HEK293 (cell line): ENCODE data around the gene SSBP3.

Experiments used
- CTCF ChIA-PET: fragments of 350-600 bp; formaldehyde crosslinking; extraction: SDS; loops from one replicate; lab custom pipeline; 2021; ENCODE audit warnings: antibody characterized with exemption; lab: Yijun Ruan, JAX
- POLR2A ChIA-PET: fragments of 300-600 bp; formaldehyde crosslinking; extraction: SDS; loops from one replicate; lab custom pipeline; 2020; ENCODE audit warnings: antibody characterized with exemption, inconsistent platforms; lab: Yijun Ruan, JAX
- H3K27ac ChIP-seq: fragments of 200-500 bp; sonication (Bioruptor generic); 2 replicates; pipeline ENCODE4 v1.5.1; 2014; ENCODE audit warnings: low read depth, low read length, control low read depth, inconsistent platforms; ENCODE audit errors: extremely low read depth
- H3K36me3 ChIP-seq, 2 experiments: fragments of 200-500 bp in 1 of 2; sonication (Bioruptor generic) in 1 of 2; 1 replicate in 1 of 2; 2 replicates in 1 of 2; pipeline ENCODE4 v1.5.1; 2014 to 2017; ENCODE audit warnings: inconsistent platforms in 2 of 2, low read length in 2 of 2; ENCODE audit not compliant: control insufficient read depth in 2 of 2, insufficient read depth in 1 of 2
- H3K4me1 ChIP-seq: fragments of 200-500 bp; sonication (Bioruptor generic); 2 replicates; pipeline ENCODE4 v1.5.1; 2014; ENCODE audit warnings: mild to moderate bottlenecking, low read length, inconsistent platforms; ENCODE audit not compliant: control insufficient read depth, insufficient read depth
- H3K4me3 ChIP-seq: 2 replicates; pipeline ENCODE4 v1.5.1; 2011; ENCODE audit warnings: low read depth, mild to moderate bottlenecking, control low read depth, low read length, moderate library complexity
- H3K9me3 ChIP-seq: fragments of 200-500 bp; sonication (Bioruptor generic); 2 replicates; pipeline ENCODE4 v1.5.1; 2014; ENCODE audit warnings: low read depth, low read length, inconsistent platforms; ENCODE audit not compliant: control insufficient read depth, insufficient read depth
- CTCF ChIP-seq: fragments of 450-650 bp; formaldehyde crosslinking; IDR thresholded peaks from 2 replicates; pipeline ENCODE4 v1.5.1; 2016; ENCODE audit warnings: missing biosample characterization, missing genetic modification characterization
- FEZF1 ChIP-seq: fragments of 450-650 bp; formaldehyde crosslinking; IDR thresholded peaks from 2 replicates; pipeline ENCODE4 v1.5.1; 2016; ENCODE audit warnings: missing biosample characterization, missing genetic modification characterization
- MYNN ChIP-seq: fragments of 450-650 bp; formaldehyde crosslinking; IDR thresholded peaks from 2 replicates; pipeline ENCODE4 v1.5.1; 2016; ENCODE audit warnings: missing biosample characterization, missing genetic modification characterization, borderline replicate concordance
- PRDM6 ChIP-seq: fragments of 450-650 bp; formaldehyde crosslinking; IDR thresholded peaks from 2 replicates; pipeline ENCODE4 v1.5.1; 2017; ENCODE audit warnings: missing biosample characterization, missing genetic modification characterization
- TRIM28 ChIP-seq: IDR thresholded peaks from 2 replicates; pipeline ENCODE4 v1.6.1; 2011; ENCODE audit warnings: low read length, control low read depth, borderline replicate concordance
- ZNF174 ChIP-seq: fragments of 450-650 bp; formaldehyde crosslinking; IDR thresholded peaks from 2 replicates; pipeline ENCODE4 v1.5.0; 2017; ENCODE audit warnings: missing biosample characterization, mild to moderate bottlenecking, missing genetic modification characterization
- ZNF221 ChIP-seq: fragments of 450-650 bp; formaldehyde crosslinking; IDR thresholded peaks from 2 replicates; pipeline ENCODE4 v1.5.1; 2017; ENCODE audit warnings: missing biosample characterization, missing genetic modification characterization, borderline replicate concordance
- ZNF341 ChIP-seq: fragments of 450-650 bp; formaldehyde crosslinking; IDR thresholded peaks from 2 replicates; pipeline ENCODE4; 2016; ENCODE audit warnings: low read depth, missing biosample characterization, missing genetic modification characterization
- ZNF366 ChIP-seq: fragments of 450-650 bp; formaldehyde crosslinking; conservative IDR thresholded peaks from 2 replicates; pipeline ENCODE4 v1.5.1; 2016; ENCODE audit warnings: missing biosample characterization, missing genetic modification characterization
- ZNF394 ChIP-seq: fragments of 450-650 bp; formaldehyde crosslinking; IDR thresholded peaks from 2 replicates; pipeline ENCODE4 v1.5.1; 2016; ENCODE audit warnings: missing biosample characterization, missing genetic modification characterization, mild to moderate bottlenecking, moderate library complexity, borderline replicate concordance
- ZNF473 ChIP-seq: fragments of 450-650 bp; formaldehyde crosslinking; IDR thresholded peaks from 2 replicates; pipeline ENCODE4 v1.5.1; 2017; ENCODE audit warnings: missing biosample characterization, missing genetic modification characterization
- ZNF48 ChIP-seq: fragments of 450-650 bp; formaldehyde crosslinking; IDR thresholded peaks from 2 replicates; pipeline ENCODE4 v1.5.1; 2016; ENCODE audit warnings: missing biosample characterization, missing genetic modification characterization
- ZNF501 ChIP-seq: fragments of 450-650 bp; formaldehyde crosslinking; IDR thresholded peaks from 2 replicates; pipeline ENCODE4 v1.5.1; 2016; ENCODE audit warnings: missing biosample characterization, missing genetic modification characterization
- ZNF768 ChIP-seq: fragments of 450-650 bp; formaldehyde crosslinking; IDR thresholded peaks from 2 replicates; pipeline ENCODE4 v1.5.1; 2018; ENCODE audit warnings: missing biosample characterization, mild to moderate bottlenecking, missing genetic modification characterization
- ZNF776 ChIP-seq: fragments of 450-650 bp; formaldehyde crosslinking; IDR thresholded peaks from 2 replicates; pipeline ENCODE4 v1.5.0; 2017; ENCODE audit warnings: missing biosample characterization, missing genetic modification characterization, borderline replicate concordance
- ZSCAN23 ChIP-seq: fragments of 450-650 bp; formaldehyde crosslinking; IDR thresholded peaks from 2 replicates; pipeline ENCODE4 v1.5.1; 2016; ENCODE audit warnings: missing biosample characterization, missing genetic modification characterization
- TF ChIP-seq, protein P1 (sequence below): fragments of 450-650 bp; formaldehyde crosslinking; IDR thresholded peaks from 2 replicates; pipeline ENCODE4 v1.5.1; 2016; ENCODE audit warnings: missing biosample characterization, missing genetic modification characterization
- TF ChIP-seq, protein P2 (sequence below): fragments of 450-650 bp; formaldehyde crosslinking; conservative IDR thresholded peaks from 2 replicates; pipeline ENCODE4 v1.5.1; 2016; ENCODE audit warnings: low read depth, missing biosample characterization, missing genetic modification characterization
- TF ChIP-seq, protein P3 (sequence below): fragments of 450-650 bp; formaldehyde crosslinking; IDR thresholded peaks from 2 replicates; pipeline ENCODE4 v1.5.1; 2016; ENCODE audit warnings: missing biosample characterization, missing genetic modification characterization

SSBP3 gene

GRCh38 chr1:54400329-54400728 is 5.9 kb downstream of the SSBP3 start:
- CTCF ChIA-PET = no interaction called here
- no peaks in the 10 kb centered on the region for H3K9me3 ChIP-seq
- H3K27ac ChIP-seq = no peak overlapping the region
- peaks cover 14 to 74% of the 10 kb centered on the region in 2 experiments for H3K36me3 ChIP-seq
- POLR2A ChIA-PET = no interaction called here
- TF ChIP-seq ZNF174 (no peak), ZNF221 (tag by site-specific recombination) (no peak), ZNF768 (tag by site-specific recombination) (no peak), ZNF341 (tag by site-specific recombination) (no peak), ZNF501 (tag by site-specific recombination) (no peak), ZNF776 (tag by site-specific recombination) (no peak), ZNF473 (tag by site-specific recombination) (no peak), ZNF366 (tag by site-specific recombination) (no peak), FEZF1 (tag by site-specific recombination) (no peak), MYNN (tag by site-specific recombination) (no peak), PRDM6 (tag by site-specific recombination) (no peak), TRIM28 (no peak), ZNF48 (tag by site-specific recombination) (no peak), CTCF (tag by site-specific recombination) (no peak), ZSCAN23 (no peak), ZNF394 (tag by site-specific recombination) (no peak)
- TF ChIP-seq, protein P1, sequence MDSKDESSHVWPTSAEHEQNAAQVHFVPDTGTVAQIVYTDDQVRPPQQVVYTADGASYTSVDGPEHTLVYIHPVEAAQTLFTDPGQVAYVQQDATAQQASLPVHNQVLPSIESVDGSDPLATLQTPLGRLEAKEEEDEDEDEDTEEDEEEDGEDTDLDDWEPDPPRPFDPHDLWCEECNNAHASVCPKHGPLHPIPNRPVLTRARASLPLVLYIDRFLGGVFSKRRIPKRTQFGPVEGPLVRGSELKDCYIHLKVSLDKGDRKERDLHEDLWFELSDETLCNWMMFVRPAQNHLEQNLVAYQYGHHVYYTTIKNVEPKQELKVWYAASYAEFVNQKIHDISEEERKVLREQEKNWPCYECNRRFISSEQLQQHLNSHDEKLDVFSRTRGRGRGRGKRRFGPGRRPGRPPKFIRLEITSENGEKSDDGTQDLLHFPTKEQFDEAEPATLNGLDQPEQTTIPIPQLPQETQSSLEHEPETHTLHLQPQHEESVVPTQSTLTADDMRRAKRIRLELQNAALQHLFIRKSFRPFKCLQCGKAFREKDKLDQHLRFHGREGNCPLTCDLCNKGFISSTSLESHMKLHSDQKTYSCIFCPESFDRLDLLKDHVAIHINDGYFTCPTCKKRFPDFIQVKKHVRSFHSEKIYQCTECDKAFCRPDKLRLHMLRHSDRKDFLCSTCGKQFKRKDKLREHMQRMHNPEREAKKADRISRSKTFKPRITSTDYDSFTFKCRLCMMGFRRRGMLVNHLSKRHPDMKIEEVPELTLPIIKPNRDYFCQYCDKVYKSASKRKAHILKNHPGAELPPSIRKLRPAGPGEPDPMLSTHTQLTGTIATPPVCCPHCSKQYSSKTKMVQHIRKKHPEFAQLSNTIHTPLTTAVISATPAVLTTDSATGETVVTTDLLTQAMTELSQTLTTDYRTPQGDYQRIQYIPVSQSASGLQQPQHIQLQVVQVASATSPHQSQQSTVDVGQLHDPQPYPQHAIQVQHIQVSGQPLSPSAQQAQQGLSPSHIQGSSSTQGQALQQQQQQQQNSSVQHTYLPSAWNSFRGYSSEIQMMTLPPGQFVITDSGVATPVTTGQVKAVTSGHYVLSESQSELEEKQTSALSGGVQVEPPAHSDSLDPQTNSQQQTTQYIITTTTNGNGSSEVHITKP (tag by site-specific recombination) = no peak
- TF ChIP-seq, protein P2, sequence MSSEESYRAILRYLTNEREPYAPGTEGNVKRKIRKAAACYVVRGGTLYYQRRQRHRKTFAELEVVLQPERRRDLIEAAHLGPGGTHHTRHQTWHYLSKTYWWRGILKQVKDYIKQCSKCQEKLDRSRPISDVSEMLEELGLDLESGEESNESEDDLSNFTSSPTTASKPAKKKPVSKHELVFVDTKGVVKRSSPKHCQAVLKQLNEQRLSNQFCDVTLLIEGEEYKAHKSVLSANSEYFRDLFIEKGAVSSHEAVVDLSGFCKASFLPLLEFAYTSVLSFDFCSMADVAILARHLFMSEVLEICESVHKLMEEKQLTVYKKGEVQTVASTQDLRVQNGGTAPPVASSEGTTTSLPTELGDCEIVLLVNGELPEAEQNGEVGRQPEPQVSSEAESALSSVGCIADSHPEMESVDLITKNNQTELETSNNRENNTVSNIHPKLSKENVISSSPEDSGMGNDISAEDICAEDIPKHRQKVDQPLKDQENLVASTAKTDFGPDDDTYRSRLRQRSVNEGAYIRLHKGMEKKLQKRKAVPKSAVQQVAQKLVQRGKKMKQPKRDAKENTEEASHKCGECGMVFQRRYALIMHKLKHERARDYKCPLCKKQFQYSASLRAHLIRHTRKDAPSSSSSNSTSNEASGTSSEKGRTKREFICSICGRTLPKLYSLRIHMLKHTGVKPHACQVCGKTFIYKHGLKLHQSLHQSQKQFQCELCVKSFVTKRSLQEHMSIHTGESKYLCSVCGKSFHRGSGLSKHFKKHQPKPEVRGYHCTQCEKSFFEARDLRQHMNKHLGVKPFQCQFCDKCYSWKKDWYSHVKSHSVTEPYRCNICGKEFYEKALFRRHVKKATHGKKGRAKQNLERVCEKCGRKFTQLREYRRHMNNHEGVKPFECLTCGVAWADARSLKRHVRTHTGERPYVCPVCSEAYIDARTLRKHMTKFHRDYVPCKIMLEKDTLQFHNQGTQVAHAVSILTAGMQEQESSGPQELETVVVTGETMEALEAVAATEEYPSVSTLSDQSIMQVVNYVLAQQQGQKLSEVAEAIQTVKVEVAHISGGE (tag by site-specific recombination) = no peak
- TF ChIP-seq, protein P3, sequence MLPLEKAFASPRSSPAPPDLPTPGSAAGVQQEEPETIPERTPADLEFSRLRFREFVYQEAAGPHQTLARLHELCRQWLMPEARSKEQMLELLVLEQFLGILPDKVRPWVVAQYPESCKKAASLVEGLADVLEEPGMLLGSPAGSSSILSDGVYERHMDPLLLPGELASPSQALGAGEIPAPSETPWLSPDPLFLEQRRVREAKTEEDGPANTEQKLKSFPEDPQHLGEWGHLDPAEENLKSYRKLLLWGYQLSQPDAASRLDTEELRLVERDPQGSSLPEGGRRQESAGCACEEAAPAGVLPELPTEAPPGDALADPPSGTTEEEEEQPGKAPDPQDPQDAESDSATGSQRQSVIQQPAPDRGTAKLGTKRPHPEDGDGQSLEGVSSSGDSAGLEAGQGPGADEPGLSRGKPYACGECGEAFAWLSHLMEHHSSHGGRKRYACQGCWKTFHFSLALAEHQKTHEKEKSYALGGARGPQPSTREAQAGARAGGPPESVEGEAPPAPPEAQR = no peak
- TF ChIP-seq, all 188 proteins: peak for 0
- H3K4me1 ChIP-seq = peaks cover 6% of the 10 kb centered on the region
- H3K4me3 ChIP-seq = no peak overlapping the region
